Measurements from ENCODE around the gene KRT40.

GRCh38 chr17:41003926-41004325 lies 19.8 kb upstream of the KRT40 start:
- no peak for TF ChIP-seq CTCF (IDR thresholded peaks at IDR 0.05)
- TF ChIP-seq SIN3A (IDR thresholded peaks at IDR 0.05; ENCODE audit: borderline replicate concordance, insufficient read depth, low read depth, low read length): no peak
